GM23338 (cell line): Measurements from ENCODE around the gene CLDN16. TPM values are rescaled to one million over a fixed set of nuclear protein-coding genes. Genes with fewer than 3 reads are reported as not detected.

Source experiments
- ATAC-seq: fragments of 200-7000 bp; cut with Tn5 transposase; 3 replicates; pipeline ENCODE4 v1.9.1; 2020
- DNase-seq: peaks from one replicate; pipeline ENCODE4 v3.0.0-alpha.2; 2015; ENCODE audit warnings: low spot score
- H2AFZ ChIP-seq: fragments of 200-600 bp; sonication (generic); 2 replicates; pipeline ENCODE4 v1.8.0; 2016; ENCODE audit warnings: antibody characterized with exemption, mild to moderate bottlenecking, moderate library complexity
- H3F3A ChIP-seq: fragments of 200-600 bp; sonication (generic); replicated peaks from 2 replicates; pipeline ENCODE4 v1.8.0; 2017; ENCODE audit warnings: antibody characterized with exemption, mixed run types, low read depth
- H3K27ac ChIP-seq: fragments of 200-600 bp; sonication (generic); 2 replicates; pipeline ENCODE4 v1.6.1; 2016; ENCODE audit warnings: low read depth
- H3K27me3 ChIP-seq: fragments of 200-600 bp; sonication (generic); 2 replicates; pipeline ENCODE4 v1.8.0; 2016; ENCODE audit warnings: mild to moderate bottlenecking, mixed run types, moderate library complexity; ENCODE audit not compliant: insufficient read depth
- H3K36me3 ChIP-seq: fragments of 200-600 bp; sonication (generic); 2 replicates; pipeline ENCODE4 v1.8.0; 2016; ENCODE audit warnings: mild to moderate bottlenecking; ENCODE audit not compliant: insufficient read depth
- H3K4me1 ChIP-seq: fragments of 200-600 bp; sonication (generic); 2 replicates; pipeline ENCODE4 v1.8.0; 2016; ENCODE audit warnings: mild to moderate bottlenecking, moderate library complexity; ENCODE audit not compliant: insufficient read depth
- H3K4me2 ChIP-seq: fragments of 200-600 bp; sonication (generic); 2 replicates; pipeline ENCODE4 v1.7.1; 2017; ENCODE audit warnings: mixed run types
- H3K4me3 ChIP-seq: fragments of 200-600 bp; sonication (generic); 2 replicates; pipeline ENCODE4 v1.6.1; 2016; ENCODE audit warnings: mixed run types
- H3K79me2 ChIP-seq: fragments of 200-600 bp; sonication (generic); replicated peaks from 2 replicates; pipeline ENCODE4 v1.8.0; 2017; ENCODE audit warnings: mild to moderate bottlenecking; ENCODE audit not compliant: insufficient read depth
- H3K9me2 ChIP-seq: fragments of 200-600 bp; sonication (generic); 2 replicates; pipeline ENCODE4 v1.8.0; 2017; ENCODE audit not compliant: insufficient read depth
- H4K20me1 ChIP-seq: fragments of 200-600 bp; sonication (generic); replicated peaks from 2 replicates; pipeline ENCODE4 v1.8.0; 2017; ENCODE audit warnings: mild to moderate bottlenecking; ENCODE audit not compliant: insufficient read depth
- H3K27ac Mint-ChIP-seq: 2 replicates; pipeline ENCODE4 v1.8.0; 2020; ENCODE audit warnings: inconsistent platforms, mild to moderate bottlenecking, moderate library complexity, mixed read lengths
- H3K27me3 Mint-ChIP-seq: 3 replicates; pipeline ENCODE4 v1.8.0; 2022; ENCODE audit warnings: low read depth, mild to moderate bottlenecking, moderate library complexity, mixed read lengths, inconsistent platforms; ENCODE audit not compliant: insufficient read depth, poor library complexity
- H3K36me3 Mint-ChIP-seq: 3 replicates; pipeline ENCODE4 v1.8.0; 2021; ENCODE audit warnings: low read depth, mild to moderate bottlenecking, inconsistent platforms, moderate library complexity, mixed read lengths
- H3K4me1 Mint-ChIP-seq: 3 replicates; pipeline ENCODE4 v1.8.0; 2020; ENCODE audit warnings: mild to moderate bottlenecking, inconsistent platforms, mixed read lengths
- H3K4me3 Mint-ChIP-seq: 3 replicates; pipeline ENCODE4 v1.8.0; 2021; ENCODE audit warnings: moderate library complexity, mild to moderate bottlenecking, inconsistent platforms, mixed read lengths
- H3K9me3 Mint-ChIP-seq: 3 replicates; pipeline ENCODE4 v1.8.0; 2020; ENCODE audit warnings: moderate library complexity, mild to moderate bottlenecking, inconsistent platforms, mixed read lengths
- CREB1 ChIP-seq: fragments of 250-450 bp; sonication (Bioruptor Pico); IDR thresholded peaks from 2 replicates; pipeline ENCODE4 v1.5.0; 2020; ENCODE audit warnings: low read depth, mild to moderate bottlenecking, moderate library complexity
- EZH2 ChIP-seq: fragments of 200-600 bp; sonication (generic); IDR thresholded peaks from one replicate; pipeline ENCODE4 v1.8.0; 2017; ENCODE audit warnings: antibody characterized with exemption, mild to moderate bottlenecking, low read depth; ENCODE audit not compliant: unreplicated experiment
- EZH2phosphoT487 ChIP-seq: fragments of 200-600 bp; sonication (generic); IDR thresholded peaks from one replicate; pipeline ENCODE4 v1.8.1; 2018; ENCODE audit warnings: antibody characterized with exemption; ENCODE audit not compliant: unreplicated experiment
- NANOG ChIP-seq: IDR thresholded peaks from 2 replicates; pipeline ENCODE4 v1.6.1; 2016; ENCODE audit warnings: antibody characterized with exemption, borderline replicate concordance
- POLR2AphosphoS5 ChIP-seq: IDR thresholded peaks from 2 replicates; pipeline ENCODE4 v1.6.1; 2016; ENCODE audit warnings: antibody characterized with exemption, low read depth
- ZNF331 ChIP-seq: fragments of 250-450 bp; sonication (Bioruptor Pico); IDR thresholded peaks from 2 replicates; pipeline ENCODE4 v1.5.0; 2020; ENCODE audit warnings: low read depth, mild to moderate bottlenecking, moderate library complexity
- polyA plus RNA-seq: library from polyadenylated mRNA; unstranded; fragments of >200 nt; fragmentation: Nextera tagmentation; extraction: Ambion mirVana; gene quantifications from 2 replicates; pipeline ENCODE4 v1.2.1, GENCODE V29; 2016
- total RNA-seq: library from RNA; depleted of rRNA; stranded (reverse); fragments of >200 nt; shearing (Covaris generic); gene quantifications from 2 replicates; pipeline ENCODE4 v1.2.3, GENCODE V29; 2014
- TF ChIP-seq, protein P1 (sequence below): IDR thresholded peaks from 2 replicates; pipeline ENCODE4 v1.6.1; 2016; ENCODE audit warnings: antibody characterized with exemption
- TF ChIP-seq, protein P2 (sequence below): fragments of 250-450 bp; sonication (Bioruptor Pico); IDR thresholded peaks from 2 replicates; pipeline ENCODE4 v1.5.0; 2020; ENCODE audit warnings: mild to moderate bottlenecking, moderate library complexity
- TF ChIP-seq, protein P3 (sequence below), 2 experiments: fragments of 200-600 bp in 1 of 2; sonication (generic) in 1 of 2; conservative IDR thresholded peaks; 2 replicates each; pipeline versions ENCODE4 v1.5.1 to v1.6.1; 2016 to 2017; ENCODE audit warnings: antibody characterized with exemption in 2 of 2, low read depth in 2 of 2, mild to moderate bottlenecking in 2 of 2, moderate library complexity in 1 of 2

The CLDN16 gene
- total and polyA plus RNA-seq, 2 experiments from 2014 or later, result 0.06 TPM; not detected in 1

DNA sequence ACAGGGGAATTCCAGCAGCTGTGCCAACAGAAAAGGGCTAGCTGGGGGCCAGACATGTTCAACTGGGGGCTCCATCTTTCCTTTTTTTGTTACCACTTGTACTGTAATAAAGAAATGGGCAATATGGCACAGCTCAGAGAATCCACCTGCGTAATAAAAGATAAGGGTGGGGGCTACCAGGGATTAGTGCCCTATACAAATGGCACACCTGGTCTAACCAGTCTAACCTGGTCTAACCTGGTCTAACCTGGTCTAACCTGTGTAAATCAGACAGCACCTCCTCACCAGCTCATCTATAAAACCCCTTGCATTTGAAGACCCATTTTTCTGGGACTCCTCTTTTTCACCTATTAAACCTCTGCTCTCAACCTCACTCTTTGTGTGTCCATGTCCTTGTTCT, 26.2 kb upstream of the CLDN16 start:
- Mint-ChIP-seq H3K27ac (peak overlapping the region; percentile 30), H3K4me1 (peaks cover 16% of the 10 kb centered on the region), H3K36me3 (peaks cover 5% of the 10 kb centered on the region; the same call in 2 of the 3 replicates), H3K4me3 (no peak overlapping the region), H3K9me3 (peaks cover 9% of the 10 kb centered on the region; the same call in 2 of the 3 replicates), H3K27me3 (no peaks in the 10 kb centered on the region)
- TF ChIP-seq, protein P1, sequence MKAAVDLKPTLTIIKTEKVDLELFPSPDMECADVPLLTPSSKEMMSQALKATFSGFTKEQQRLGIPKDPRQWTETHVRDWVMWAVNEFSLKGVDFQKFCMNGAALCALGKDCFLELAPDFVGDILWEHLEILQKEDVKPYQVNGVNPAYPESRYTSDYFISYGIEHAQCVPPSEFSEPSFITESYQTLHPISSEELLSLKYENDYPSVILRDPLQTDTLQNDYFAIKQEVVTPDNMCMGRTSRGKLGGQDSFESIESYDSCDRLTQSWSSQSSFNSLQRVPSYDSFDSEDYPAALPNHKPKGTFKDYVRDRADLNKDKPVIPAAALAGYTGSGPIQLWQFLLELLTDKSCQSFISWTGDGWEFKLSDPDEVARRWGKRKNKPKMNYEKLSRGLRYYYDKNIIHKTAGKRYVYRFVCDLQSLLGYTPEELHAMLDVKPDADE, result no peak
- no peak for TF ChIP-seq EZH2
- TF ChIP-seq CREB1, result no peak
- TF ChIP-seq, protein P2, sequence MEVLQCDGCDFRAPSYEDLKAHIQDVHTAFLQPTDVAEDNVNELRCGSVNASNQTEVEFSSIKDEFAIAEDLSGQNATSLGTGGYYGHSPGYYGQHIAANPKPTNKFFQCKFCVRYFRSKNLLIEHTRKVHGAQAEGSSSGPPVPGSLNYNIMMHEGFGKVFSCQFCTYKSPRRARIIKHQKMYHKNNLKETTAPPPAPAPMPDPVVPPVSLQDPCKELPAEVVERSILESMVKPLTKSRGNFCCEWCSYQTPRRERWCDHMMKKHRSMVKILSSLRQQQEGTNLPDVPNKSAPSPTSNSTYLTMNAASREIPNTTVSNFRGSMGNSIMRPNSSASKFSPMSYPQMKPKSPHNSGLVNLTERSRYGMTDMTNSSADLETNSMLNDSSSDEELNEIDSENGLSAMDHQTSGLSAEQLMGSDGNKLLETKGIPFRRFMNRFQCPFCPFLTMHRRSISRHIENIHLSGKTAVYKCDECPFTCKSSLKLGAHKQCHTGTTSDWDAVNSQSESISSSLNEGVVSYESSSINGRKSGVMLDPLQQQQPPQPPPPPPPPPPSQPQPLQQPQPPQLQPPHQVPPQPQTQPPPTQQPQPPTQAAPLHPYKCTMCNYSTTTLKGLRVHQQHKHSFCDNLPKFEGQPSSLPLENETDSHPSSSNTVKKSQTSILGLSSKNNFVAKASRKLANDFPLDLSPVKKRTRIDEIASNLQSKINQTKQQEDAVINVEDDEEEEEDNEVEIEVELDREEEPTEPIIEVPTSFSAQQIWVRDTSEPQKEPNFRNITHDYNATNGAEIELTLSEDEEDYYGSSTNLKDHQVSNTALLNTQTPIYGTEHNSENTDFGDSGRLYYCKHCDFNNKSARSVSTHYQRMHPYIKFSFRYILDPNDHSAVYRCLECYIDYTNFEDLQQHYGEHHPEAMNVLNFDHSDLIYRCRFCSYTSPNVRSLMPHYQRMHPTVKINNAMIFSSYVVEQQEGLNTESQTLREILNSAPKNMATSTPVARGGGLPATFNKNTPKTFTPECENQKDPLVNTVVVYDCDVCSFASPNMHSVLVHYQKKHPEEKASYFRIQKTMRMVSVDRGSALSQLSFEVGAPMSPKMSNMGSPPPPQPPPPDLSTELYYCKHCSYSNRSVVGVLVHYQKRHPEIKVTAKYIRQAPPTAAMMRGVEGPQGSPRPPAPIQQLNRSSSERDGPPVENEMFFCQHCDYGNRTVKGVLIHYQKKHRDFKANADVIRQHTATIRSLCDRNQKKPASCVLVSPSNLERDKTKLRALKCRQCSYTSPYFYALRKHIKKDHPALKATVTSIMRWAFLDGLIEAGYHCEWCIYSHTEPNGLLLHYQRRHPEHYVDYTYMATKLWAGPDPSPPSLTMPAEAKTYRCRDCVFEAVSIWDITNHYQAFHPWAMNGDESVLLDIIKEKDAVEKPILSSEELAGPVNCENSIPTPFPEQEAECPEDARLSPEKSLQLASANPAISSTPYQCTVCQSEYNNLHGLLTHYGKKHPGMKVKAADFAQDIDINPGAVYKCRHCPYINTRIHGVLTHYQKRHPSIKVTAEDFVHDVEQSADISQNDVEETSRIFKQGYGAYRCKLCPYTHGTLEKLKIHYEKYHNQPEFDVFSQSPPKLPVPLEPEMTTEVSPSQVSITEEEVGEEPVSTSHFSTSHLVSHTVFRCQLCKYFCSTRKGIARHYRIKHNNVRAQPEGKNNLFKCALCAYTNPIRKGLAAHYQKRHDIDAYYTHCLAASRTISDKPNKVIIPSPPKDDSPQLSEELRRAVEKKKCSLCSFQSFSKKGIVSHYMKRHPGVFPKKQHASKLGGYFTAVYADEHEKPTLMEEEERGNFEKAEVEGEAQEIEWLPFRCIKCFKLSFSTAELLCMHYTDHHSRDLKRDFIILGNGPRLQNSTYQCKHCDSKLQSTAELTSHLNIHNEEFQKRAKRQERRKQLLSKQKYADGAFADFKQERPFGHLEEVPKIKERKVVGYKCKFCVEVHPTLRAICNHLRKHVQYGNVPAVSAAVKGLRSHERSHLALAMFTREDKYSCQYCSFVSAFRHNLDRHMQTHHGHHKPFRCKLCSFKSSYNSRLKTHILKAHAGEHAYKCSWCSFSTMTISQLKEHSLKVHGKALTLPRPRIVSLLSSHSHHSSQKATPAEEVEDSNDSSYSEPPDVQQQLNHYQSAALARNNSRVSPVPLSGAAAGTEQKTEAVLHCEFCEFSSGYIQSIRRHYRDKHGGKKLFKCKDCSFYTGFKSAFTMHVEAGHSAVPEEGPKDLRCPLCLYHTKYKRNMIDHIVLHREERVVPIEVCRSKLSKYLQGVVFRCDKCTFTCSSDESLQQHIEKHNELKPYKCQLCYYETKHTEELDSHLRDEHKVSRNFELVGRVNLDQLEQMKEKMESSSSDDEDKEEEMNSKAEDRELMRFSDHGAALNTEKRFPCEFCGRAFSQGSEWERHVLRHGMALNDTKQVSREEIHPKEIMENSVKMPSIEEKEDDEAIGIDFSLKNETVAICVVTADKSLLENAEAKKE (CRISPR knock-in tag), result no peak
- TF ChIP-seq ZNF331 (CRISPR knock-in tag), result no peak
- TF ChIP-seq POLR2AphosphoS5, result no peak
- TF ChIP-seq, protein P3, sequence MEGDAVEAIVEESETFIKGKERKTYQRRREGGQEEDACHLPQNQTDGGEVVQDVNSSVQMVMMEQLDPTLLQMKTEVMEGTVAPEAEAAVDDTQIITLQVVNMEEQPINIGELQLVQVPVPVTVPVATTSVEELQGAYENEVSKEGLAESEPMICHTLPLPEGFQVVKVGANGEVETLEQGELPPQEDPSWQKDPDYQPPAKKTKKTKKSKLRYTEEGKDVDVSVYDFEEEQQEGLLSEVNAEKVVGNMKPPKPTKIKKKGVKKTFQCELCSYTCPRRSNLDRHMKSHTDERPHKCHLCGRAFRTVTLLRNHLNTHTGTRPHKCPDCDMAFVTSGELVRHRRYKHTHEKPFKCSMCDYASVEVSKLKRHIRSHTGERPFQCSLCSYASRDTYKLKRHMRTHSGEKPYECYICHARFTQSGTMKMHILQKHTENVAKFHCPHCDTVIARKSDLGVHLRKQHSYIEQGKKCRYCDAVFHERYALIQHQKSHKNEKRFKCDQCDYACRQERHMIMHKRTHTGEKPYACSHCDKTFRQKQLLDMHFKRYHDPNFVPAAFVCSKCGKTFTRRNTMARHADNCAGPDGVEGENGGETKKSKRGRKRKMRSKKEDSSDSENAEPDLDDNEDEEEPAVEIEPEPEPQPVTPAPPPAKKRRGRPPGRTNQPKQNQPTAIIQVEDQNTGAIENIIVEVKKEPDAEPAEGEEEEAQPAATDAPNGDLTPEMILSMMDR (conservative IDR thresholded peaks at IDR 0.05; ENCODE audit: low read depth in 2 of 2), result no peak
- TF ChIP-seq NANOG, result no peak
- no peak for TF ChIP-seq EZH2phosphoT487
- Histone ChIP-seq H3K79me2 (no peaks in the 10 kb centered on the region), H2AFZ (no peak overlapping the region), H3K9me2 (peaks cover 3% of the 10 kb centered on the region; the same call in 1 of the 2 replicates), H3K27me3 (no peaks in the 10 kb centered on the region), H4K20me1 (no peaks in the 10 kb centered on the region), H3F3A (no peaks in the 10 kb centered on the region), H3K4me2 (peak overlapping the region; percentile 40; the same call in 1 of the 2 replicates), H3K4me1 (peaks cover 8% of the 10 kb centered on the region), H3K36me3 (no peaks in the 10 kb centered on the region), H3K27ac (no peak overlapping the region), H3K4me3 (no peak overlapping the region)
- DNase-seq, result no peak
- peak; percentile 28; the same call in 1 of the 3 replicates for ATAC-seq
